MM.1S (cell line): Measurements from ENCODE around the gene ANKRD44.

ENCODE experiments used
- DNase-seq: peaks from one replicate; pipeline ENCODE4 v3.0.0-alpha.2; 2015
- H2AFZ ChIP-seq: fragments of 300-600 bp; sonication (generic); 2 replicates; pipeline ENCODE4 v1.6.0; 2016; ENCODE audit warnings: antibody characterized with exemption, low read length
- H3F3A ChIP-seq: fragments of 300-600 bp; sonication (generic); 2 replicates; pipeline ENCODE4 v1.6.1; 2016; ENCODE audit warnings: mild to moderate bottlenecking, antibody characterized with exemption, low read length, moderate library complexity, mixed read lengths; ENCODE audit not compliant: insufficient read depth
- H3K27ac ChIP-seq: fragments of 300-600 bp; sonication (generic); 2 replicates; pipeline ENCODE4 v1.5.1; 2016; ENCODE audit warnings: mild to moderate bottlenecking, low read length
- H3K27me3 ChIP-seq: fragments of 300-600 bp; sonication (generic); replicated peaks from 2 replicates; pipeline ENCODE4 v1.6.0; 2016; ENCODE audit warnings: low read length; ENCODE audit not compliant: insufficient read depth
- H3K36me3 ChIP-seq: fragments of 300-600 bp; sonication (generic); replicated peaks from 2 replicates; pipeline ENCODE4 v1.6.1; 2016; ENCODE audit warnings: mild to moderate bottlenecking, low read length, mixed read lengths; ENCODE audit not compliant: insufficient read depth
- H3K4me1 ChIP-seq: fragments of 300-600 bp; sonication (generic); 2 replicates; pipeline ENCODE4 v1.6.1; 2016; ENCODE audit warnings: low read length, mixed read lengths
- H3K4me2 ChIP-seq: fragments of 300-600 bp; sonication (generic); 2 replicates; pipeline ENCODE4 v1.6.0; 2016; ENCODE audit warnings: low read depth, low read length
- H3K4me3 ChIP-seq: fragments of 300-600 bp; sonication (generic); 2 replicates; pipeline ENCODE4 v1.5.1; 2016; ENCODE audit warnings: low read length, mixed read lengths
- H3K79me2 ChIP-seq: fragments of 300-600 bp; sonication (generic); 2 replicates; pipeline ENCODE4 v1.6.1; 2016; ENCODE audit warnings: mixed run types, low read length, mixed read lengths
- H3K9ac ChIP-seq: fragments of 300-600 bp; sonication (generic); 2 replicates; pipeline ENCODE4 v1.6.1; 2016; ENCODE audit warnings: low read length, mixed read lengths
- H3K9me2 ChIP-seq: fragments of 300-600 bp; sonication (generic); replicated peaks from 2 replicates; pipeline ENCODE4 v1.6.1; 2016; ENCODE audit warnings: mild to moderate bottlenecking, low read length, mixed read lengths; ENCODE audit not compliant: insufficient read depth
- H3K9me3 ChIP-seq: fragments of 300-600 bp; sonication (generic); replicated peaks from 2 replicates; pipeline ENCODE4 v1.6.1; 2016; ENCODE audit warnings: mild to moderate bottlenecking, low read length, mixed read lengths; ENCODE audit not compliant: insufficient read depth
- H4K20me1 ChIP-seq: fragments of 300-600 bp; sonication (generic); 2 replicates; pipeline ENCODE4 v1.6.1; 2016; ENCODE audit warnings: mild to moderate bottlenecking, low read length, moderate library complexity, mixed read lengths; ENCODE audit not compliant: insufficient read depth
- CTCF ChIP-seq: fragments of 300-600 bp; sonication (generic); IDR thresholded peaks from 2 replicates; pipeline ENCODE4 v1.5.1; 2016; ENCODE audit warnings: antibody characterized with exemption, low read length, mixed read lengths
- EZH2 ChIP-seq: fragments of 300-600 bp; sonication (generic); optimal IDR thresholded peaks from 2 replicates; pipeline ENCODE3; 2017; ENCODE audit warnings: low read depth, mild to moderate bottlenecking, antibody characterized with exemption, low read length, mixed read lengths
- EZH2phosphoT487 ChIP-seq: fragments of 300-600 bp; sonication (generic); IDR thresholded peaks from 2 replicates; pipeline ENCODE4 v1.6.1; 2018; ENCODE audit warnings: antibody characterized with exemption, low read length

Gene ANKRD44

GRCh38 chr2:197191177-197191939, 119.2 kb downstream of the ANKRD44 start:
- H3F3A ChIP-seq = no peaks in the 10 kb centered on the region
- H4K20me1 ChIP-seq = no peaks in the 10 kb centered on the region
- H3K79me2 ChIP-seq = peaks cover 81% of the 10 kb centered on the region
- H3K9me2 ChIP-seq = no peaks in the 10 kb centered on the region
- H2AFZ ChIP-seq = no peak overlapping the region
- DNase-seq = peak; percentile 77
- TF ChIP-seq CTCF (peak; percentile 74), EZH2 (no peak)
- no peak overlapping the region for H3K27ac ChIP-seq
- no peaks in the 10 kb centered on the region for H3K27me3 ChIP-seq
- no peaks in the 10 kb centered on the region for H3K9me3 ChIP-seq
- H3K4me2 ChIP-seq = no peak overlapping the region
- H3K36me3 ChIP-seq = no peaks in the 10 kb centered on the region
- H3K4me3 ChIP-seq = no peak overlapping the region
- H3K9ac ChIP-seq = no peak overlapping the region
- H3K4me1 ChIP-seq = peaks cover 10% of the 10 kb centered on the region; the same call in 1 of the 2 replicates

GRCh38 chr2:197190100-197190432, 120.5 kb downstream of the ANKRD44 start:
- no peak for DNase-seq
- Histone ChIP-seq H3K27me3 (no peaks in the 10 kb centered on the region), H3F3A (no peaks in the 10 kb centered on the region), H3K9me3 (no peaks in the 10 kb centered on the region), H3K27ac (no peak overlapping the region), H3K9me2 (no peaks in the 10 kb centered on the region), H2AFZ (no peak overlapping the region), H4K20me1 (no peaks in the 10 kb centered on the region), H3K4me1 (peaks cover 8% of the 10 kb centered on the region; the same call in 1 of the 2 replicates), H3K79me2 (peaks cover 68% of the 10 kb centered on the region), H3K4me3 (no peak overlapping the region), H3K36me3 (no peaks in the 10 kb centered on the region), H3K4me2 (no peak overlapping the region), H3K9ac (no peak overlapping the region)
- TF ChIP-seq CTCF = no peak
- TF ChIP-seq EZH2 = no peak
- TF ChIP-seq EZH2phosphoT487 = no peak

GRCh38 chr2:197189426-197190099, 121.0 kb downstream of the ANKRD44 start:
- no peak overlapping the region for H3K4me3 ChIP-seq
- peaks cover 63% of the 10 kb centered on the region for H3K79me2 ChIP-seq
- TF ChIP-seq EZH2phosphoT487 (no peak), EZH2 (no peak), CTCF (no peak)
- no peak overlapping the region for H2AFZ ChIP-seq
- H3K27me3 ChIP-seq = no peaks in the 10 kb centered on the region
- H3K27ac ChIP-seq = no peak overlapping the region
- H3F3A ChIP-seq = no peaks in the 10 kb centered on the region
- DNase-seq = no peak
- no peaks in the 10 kb centered on the region for H4K20me1 ChIP-seq
- H3K4me1 ChIP-seq = peaks cover 8% of the 10 kb centered on the region; the same call in 1 of the 2 replicates
- H3K4me2 ChIP-seq = no peak overlapping the region
- no peaks in the 10 kb centered on the region for H3K36me3 ChIP-seq
- H3K9me3 ChIP-seq = no peaks in the 10 kb centered on the region
- H3K9me2 ChIP-seq = no peaks in the 10 kb centered on the region
- H3K9ac ChIP-seq = no peak overlapping the region
